ENCODE measurements around the gene SPACA9.

SPACA9 gene

GRCh38 chr9:132846918-132847515 is 31.7 kb upstream of the SPACA9 start:
- Histone ChIP-seq H3K27ac (ENCODE audit: low read depth, low read length) (no peak overlapping the region), H3K36me3 (ENCODE audit: control insufficient read depth, insufficient read depth, low read length) (no peaks in the 10 kb centered on the region), H3K4me1 (ENCODE audit: control insufficient read depth, insufficient read depth, low read length) (peaks cover 5% of the 10 kb centered on the region), H3K27me3 (ENCODE audit: control insufficient read depth, insufficient read depth, low read length) (no peaks in the 10 kb centered on the region), H3K9ac (ENCODE audit: low read depth, low read length) (no peak overlapping the region), H3K9me3 (ENCODE audit: control insufficient read depth, insufficient read depth, low read length) (no peaks in the 10 kb centered on the region), H3K4me3 (ENCODE audit: low read depth, low read length) (no peak overlapping the region)

GRCh38 chr9:132849185-132849706 is 29.5 kb upstream of the SPACA9 start:
- Histone ChIP-seq H3K27me3 (ENCODE audit: control insufficient read depth, insufficient read depth, low read length) (no peaks in the 10 kb centered on the region), H3K36me3 (ENCODE audit: control insufficient read depth, insufficient read depth, low read length) (no peaks in the 10 kb centered on the region), H3K9ac (ENCODE audit: low read depth, low read length) (no peak overlapping the region), H3K9me3 (ENCODE audit: control insufficient read depth, insufficient read depth, low read length) (no peaks in the 10 kb centered on the region), H3K4me1 (ENCODE audit: control insufficient read depth, insufficient read depth, low read length) (peaks cover 5% of the 10 kb centered on the region), H3K27ac (ENCODE audit: low read depth, low read length) (no peak overlapping the region), H3K4me3 (ENCODE audit: low read depth, low read length) (no peak overlapping the region)

GRCh38 chr9:132853482-132853881 is 25.2 kb upstream of the SPACA9 start:
- Histone ChIP-seq H3K36me3 (ENCODE audit: control insufficient read depth, insufficient read depth, low read length) (no peaks in the 10 kb centered on the region), H3K4me3 (ENCODE audit: low read depth, low read length) (no peak overlapping the region), H3K9ac (ENCODE audit: low read depth, low read length) (no peak overlapping the region), H3K27ac (ENCODE audit: low read depth, low read length) (no peak overlapping the region), H3K9me3 (ENCODE audit: control insufficient read depth, insufficient read depth, low read length) (no peaks in the 10 kb centered on the region), H3K27me3 (ENCODE audit: control insufficient read depth, insufficient read depth, low read length) (no peaks in the 10 kb centered on the region), H3K4me1 (ENCODE audit: control insufficient read depth, insufficient read depth, low read length) (peaks cover 21% of the 10 kb centered on the region)

GRCh38 chr9:132854832-132855231 is 23.9 kb upstream of the SPACA9 start:
- H3K27me3 ChIP-seq (ENCODE audit: control insufficient read depth, insufficient read depth, low read length): no peaks in the 10 kb centered on the region
- H3K36me3 ChIP-seq (ENCODE audit: control insufficient read depth, insufficient read depth, low read length): no peaks in the 10 kb centered on the region
- no peak overlapping the region for H3K27ac ChIP-seq (ENCODE audit: low read depth, low read length)
- no peak overlapping the region for H3K4me3 ChIP-seq (ENCODE audit: low read depth, low read length)
- H3K9ac ChIP-seq (ENCODE audit: low read depth, low read length): no peak overlapping the region
- peaks cover 16% of the 10 kb centered on the region for H3K4me1 ChIP-seq (ENCODE audit: control insufficient read depth, insufficient read depth, low read length)
- H3K9me3 ChIP-seq (ENCODE audit: control insufficient read depth, insufficient read depth, low read length): no peaks in the 10 kb centered on the region

- no peaks in the 10 kb centered on the region for H3K36me3 ChIP-seq (ENCODE audit: control insufficient read depth, insufficient read depth, low read length)
- H3K4me1 ChIP-seq (ENCODE audit: control insufficient read depth, insufficient read depth, low read length): peaks cover 16% of the 10 kb centered on the region
- H3K4me3 ChIP-seq (ENCODE audit: low read depth, low read length): no peak overlapping the region
- H3K27me3 ChIP-seq (ENCODE audit: control insufficient read depth, insufficient read depth, low read length): no peaks in the 10 kb centered on the region
- H3K9me3 ChIP-seq (ENCODE audit: control insufficient read depth, insufficient read depth, low read length): no peaks in the 10 kb centered on the region
- no peak overlapping the region for H3K9ac ChIP-seq (ENCODE audit: low read depth, low read length)
- no peak overlapping the region for H3K27ac ChIP-seq (ENCODE audit: low read depth, low read length)
Measured at GRCh38 chr9:132855904-132856303, 22.8 kb upstream of the SPACA9 start.

GRCh38 chr9:132857031-132857430 is 21.7 kb upstream of the SPACA9 start:
- H3K36me3 ChIP-seq (ENCODE audit: control insufficient read depth, insufficient read depth, low read length): no peaks in the 10 kb centered on the region
- H3K27me3 ChIP-seq (ENCODE audit: control insufficient read depth, insufficient read depth, low read length): no peaks in the 10 kb centered on the region
- peaks cover 16% of the 10 kb centered on the region for H3K4me1 ChIP-seq (ENCODE audit: control insufficient read depth, insufficient read depth, low read length)
- no peak overlapping the region for H3K9ac ChIP-seq (ENCODE audit: low read depth, low read length)
- H3K9me3 ChIP-seq (ENCODE audit: control insufficient read depth, insufficient read depth, low read length): no peaks in the 10 kb centered on the region
- H3K4me3 ChIP-seq (ENCODE audit: low read depth, low read length): no peak overlapping the region
- no peak overlapping the region for H3K27ac ChIP-seq (ENCODE audit: low read depth, low read length)

GRCh38 chr9:132857616-132858342 is 20.9 kb upstream of the SPACA9 start:
- no peaks in the 10 kb centered on the region for H3K36me3 ChIP-seq (ENCODE audit: control insufficient read depth, insufficient read depth, low read length)
- H3K27ac ChIP-seq (ENCODE audit: low read depth, low read length): no peak overlapping the region
- no peak overlapping the region for H3K4me3 ChIP-seq (ENCODE audit: low read depth, low read length)
- H3K4me1 ChIP-seq (ENCODE audit: control insufficient read depth, insufficient read depth, low read length): peaks cover 16% of the 10 kb centered on the region
- H3K9me3 ChIP-seq (ENCODE audit: control insufficient read depth, insufficient read depth, low read length): no peaks in the 10 kb centered on the region
- H3K27me3 ChIP-seq (ENCODE audit: control insufficient read depth, insufficient read depth, low read length): no peaks in the 10 kb centered on the region
- no peak overlapping the region for H3K9ac ChIP-seq (ENCODE audit: low read depth, low read length)

- Histone ChIP-seq H3K4me3 (ENCODE audit: low read depth, low read length) (no peak overlapping the region), H3K27me3 (ENCODE audit: control insufficient read depth, insufficient read depth, low read length) (no peaks in the 10 kb centered on the region), H3K36me3 (ENCODE audit: control insufficient read depth, insufficient read depth, low read length) (no peaks in the 10 kb centered on the region), H3K9ac (ENCODE audit: low read depth, low read length) (no peak overlapping the region), H3K27ac (ENCODE audit: low read depth, low read length) (no peak overlapping the region), H3K9me3 (ENCODE audit: control insufficient read depth, insufficient read depth, low read length) (no peaks in the 10 kb centered on the region), H3K4me1 (ENCODE audit: control insufficient read depth, insufficient read depth, low read length) (peaks cover 16% of the 10 kb centered on the region)
Measured at GRCh38 chr9:132858751-132859150, 19.9 kb upstream of the SPACA9 start.

- no peaks in the 10 kb centered on the region for H3K36me3 ChIP-seq (ENCODE audit: control insufficient read depth, insufficient read depth, low read length)
- H3K4me3 ChIP-seq (ENCODE audit: low read depth, low read length): no peak overlapping the region
- no peak overlapping the region for H3K9ac ChIP-seq (ENCODE audit: low read depth, low read length)
- no peaks in the 10 kb centered on the region for H3K27me3 ChIP-seq (ENCODE audit: control insufficient read depth, insufficient read depth, low read length)
- no peaks in the 10 kb centered on the region for H3K9me3 ChIP-seq (ENCODE audit: control insufficient read depth, insufficient read depth, low read length)
- peaks cover 16% of the 10 kb centered on the region for H3K4me1 ChIP-seq (ENCODE audit: control insufficient read depth, insufficient read depth, low read length)
- H3K27ac ChIP-seq (ENCODE audit: low read depth, low read length): no peak overlapping the region
Measured at GRCh38 chr9:132861666-132862065, 17.0 kb upstream of the SPACA9 start.

GRCh38 chr9:132862533-132862932 is 16.2 kb upstream of the SPACA9 start:
- Histone ChIP-seq H3K27ac (ENCODE audit: low read depth, low read length) (no peak overlapping the region), H3K9me3 (ENCODE audit: control insufficient read depth, insufficient read depth, low read length) (no peaks in the 10 kb centered on the region), H3K27me3 (ENCODE audit: control insufficient read depth, insufficient read depth, low read length) (no peaks in the 10 kb centered on the region), H3K4me1 (ENCODE audit: control insufficient read depth, insufficient read depth, low read length) (peaks cover 11% of the 10 kb centered on the region), H3K4me3 (ENCODE audit: low read depth, low read length) (no peak overlapping the region), H3K9ac (ENCODE audit: low read depth, low read length) (no peak overlapping the region), H3K36me3 (ENCODE audit: control insufficient read depth, insufficient read depth, low read length) (no peaks in the 10 kb centered on the region)

GRCh38 chr9:132863096-132863495 is 15.6 kb upstream of the SPACA9 start:
- Histone ChIP-seq H3K9ac (ENCODE audit: low read depth, low read length) (no peak overlapping the region), H3K4me1 (ENCODE audit: control insufficient read depth, insufficient read depth, low read length) (peaks cover 6% of the 10 kb centered on the region), H3K27ac (ENCODE audit: low read depth, low read length) (no peak overlapping the region), H3K27me3 (ENCODE audit: control insufficient read depth, insufficient read depth, low read length) (no peaks in the 10 kb centered on the region), H3K36me3 (ENCODE audit: control insufficient read depth, insufficient read depth, low read length) (no peaks in the 10 kb centered on the region), H3K4me3 (ENCODE audit: low read depth, low read length) (no peak overlapping the region), H3K9me3 (ENCODE audit: control insufficient read depth, insufficient read depth, low read length) (no peaks in the 10 kb centered on the region)
